Esophagus squamous epithelium (tissue), 4 donors: Measurements from ENCODE around the gene DCP2.

ENCODE experiments used
- POLR2A ChIP-seq, 4 donors: fragments of 450-650 bp; IDR thresholded peaks; one replicate each; pipeline ENCODE4 v1.6.1; 2017; ENCODE audit warnings: antibody characterized with exemption in 4 of 4, mild to moderate bottlenecking in 4 of 4, moderate library complexity in 3 of 4
- TF ChIP-seq, protein P1 (sequence below), 6 experiments: fragments of 450-650 bp in 4 of 6; fragments of 200-600 bp in 2 of 6; sonication (generic) in 2 of 6; IDR thresholded peaks; one replicate each; pipeline ENCODE4 v1.5.1; 2016 to 2019; ENCODE audit warnings: antibody characterized with exemption in 6 of 6, mild to moderate bottlenecking in 4 of 6, moderate library complexity in 4 of 6

DNA sequence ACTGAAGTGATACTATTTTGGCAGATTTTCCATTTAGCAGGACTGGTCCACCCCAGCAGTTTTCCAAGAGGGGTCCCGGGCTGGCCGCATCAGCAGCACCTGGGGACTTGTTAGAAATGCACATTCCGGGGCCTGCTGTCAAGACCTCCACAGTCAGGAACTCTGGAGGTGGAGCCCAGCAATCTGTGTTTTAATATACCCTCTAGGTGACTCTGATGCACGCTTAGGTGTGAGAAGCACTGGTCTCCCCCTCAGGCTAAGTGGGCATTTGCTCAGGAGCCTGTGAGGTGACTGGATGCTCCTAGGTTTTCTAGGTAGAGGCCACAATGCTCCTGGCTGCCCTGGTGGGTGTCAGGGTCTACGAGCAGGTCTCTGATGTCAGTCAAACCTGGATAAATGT lies 81.7 kb downstream of the DCP2 start:
- TF ChIP-seq, protein P1, sequence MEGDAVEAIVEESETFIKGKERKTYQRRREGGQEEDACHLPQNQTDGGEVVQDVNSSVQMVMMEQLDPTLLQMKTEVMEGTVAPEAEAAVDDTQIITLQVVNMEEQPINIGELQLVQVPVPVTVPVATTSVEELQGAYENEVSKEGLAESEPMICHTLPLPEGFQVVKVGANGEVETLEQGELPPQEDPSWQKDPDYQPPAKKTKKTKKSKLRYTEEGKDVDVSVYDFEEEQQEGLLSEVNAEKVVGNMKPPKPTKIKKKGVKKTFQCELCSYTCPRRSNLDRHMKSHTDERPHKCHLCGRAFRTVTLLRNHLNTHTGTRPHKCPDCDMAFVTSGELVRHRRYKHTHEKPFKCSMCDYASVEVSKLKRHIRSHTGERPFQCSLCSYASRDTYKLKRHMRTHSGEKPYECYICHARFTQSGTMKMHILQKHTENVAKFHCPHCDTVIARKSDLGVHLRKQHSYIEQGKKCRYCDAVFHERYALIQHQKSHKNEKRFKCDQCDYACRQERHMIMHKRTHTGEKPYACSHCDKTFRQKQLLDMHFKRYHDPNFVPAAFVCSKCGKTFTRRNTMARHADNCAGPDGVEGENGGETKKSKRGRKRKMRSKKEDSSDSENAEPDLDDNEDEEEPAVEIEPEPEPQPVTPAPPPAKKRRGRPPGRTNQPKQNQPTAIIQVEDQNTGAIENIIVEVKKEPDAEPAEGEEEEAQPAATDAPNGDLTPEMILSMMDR (IDR thresholded peaks at IDR 0.05), result no peak
- no peak for TF ChIP-seq POLR2A (IDR thresholded peaks at IDR 0.05)
